HG02981 (cell line): ENCODE data around the gene NUB1.

Experiments
- ATAC-seq: cut with Tn5 transposase; IDR thresholded peaks from one replicate; pipeline ENCODE4 v1.9.1; 2021; ENCODE audit warnings: mild to moderate bottlenecking, moderate library complexity; ENCODE audit not compliant: unreplicated experiment

NUB1 gene

DNA sequence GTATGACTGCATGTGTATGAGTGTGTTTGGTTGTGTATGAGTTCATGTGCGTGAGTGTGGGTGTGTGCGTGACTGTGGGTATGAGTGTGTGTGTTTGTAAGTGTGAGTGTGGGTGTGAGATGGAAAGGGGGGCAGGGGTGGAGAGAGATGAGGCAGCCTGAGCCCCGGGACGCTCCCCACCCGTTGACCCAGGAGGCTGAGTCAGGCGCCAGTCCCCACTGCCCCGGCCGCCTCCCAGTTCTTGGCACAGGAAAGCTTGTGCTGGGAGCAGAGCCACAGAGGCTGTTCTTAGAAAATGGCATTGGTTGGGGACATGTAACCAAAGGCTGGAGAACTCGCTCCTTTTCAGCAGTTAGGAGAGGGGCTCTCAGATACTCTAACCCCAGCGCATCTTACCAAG lies 27.8 kb upstream of the NUB1 start:
- ATAC-seq = no peak

DNA sequence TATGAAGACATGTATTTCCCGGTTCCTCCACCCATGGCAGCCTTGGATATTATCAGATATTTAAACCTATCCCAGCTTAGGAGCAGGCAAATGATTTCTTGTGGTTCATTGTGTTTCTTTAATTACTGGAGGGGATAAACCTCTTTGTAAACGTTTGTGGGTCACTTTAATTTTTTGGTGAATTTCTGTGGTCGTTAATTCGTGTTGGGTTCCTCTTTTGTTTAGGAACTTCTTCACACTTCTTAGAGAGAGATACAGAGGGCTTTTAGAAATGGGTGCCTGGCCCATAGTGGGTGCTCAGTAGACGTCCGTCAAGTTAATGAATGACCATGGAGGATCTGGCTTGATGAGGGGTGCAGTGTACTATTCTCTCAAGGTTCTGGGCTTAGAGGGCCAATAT lies 27.2 kb upstream of the NUB1 start:
- no peak for ATAC-seq

DNA sequence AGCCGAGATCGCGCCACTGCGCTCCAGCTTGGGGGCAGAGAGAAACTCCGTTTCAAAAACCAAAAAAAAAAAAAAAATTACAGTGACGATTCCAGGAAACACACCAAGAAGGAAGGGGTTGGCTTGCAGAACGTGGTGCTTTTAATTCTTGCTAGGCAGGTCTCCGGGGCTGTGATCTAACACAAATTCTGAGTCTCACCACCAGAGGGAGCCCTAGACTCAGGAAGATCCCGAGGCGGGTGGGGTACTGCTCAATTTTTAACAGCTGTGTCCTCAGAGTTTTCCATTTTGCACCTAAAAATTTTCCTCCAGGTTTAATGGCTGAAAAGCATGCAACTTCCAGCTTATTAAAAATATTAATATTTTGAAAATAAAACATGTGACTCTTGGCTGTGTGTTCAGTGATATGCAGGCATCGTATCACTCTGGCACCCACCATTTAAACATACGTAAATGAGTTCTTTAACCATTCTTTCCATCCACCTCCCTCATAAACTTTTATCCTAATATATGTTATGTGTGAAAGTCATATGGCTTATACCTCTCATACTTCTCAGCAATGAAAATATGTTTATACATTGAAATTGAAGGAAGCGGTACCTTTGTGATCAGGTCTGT lies 26.5 kb upstream of the NUB1 start:
- no peak for ATAC-seq

DNA sequence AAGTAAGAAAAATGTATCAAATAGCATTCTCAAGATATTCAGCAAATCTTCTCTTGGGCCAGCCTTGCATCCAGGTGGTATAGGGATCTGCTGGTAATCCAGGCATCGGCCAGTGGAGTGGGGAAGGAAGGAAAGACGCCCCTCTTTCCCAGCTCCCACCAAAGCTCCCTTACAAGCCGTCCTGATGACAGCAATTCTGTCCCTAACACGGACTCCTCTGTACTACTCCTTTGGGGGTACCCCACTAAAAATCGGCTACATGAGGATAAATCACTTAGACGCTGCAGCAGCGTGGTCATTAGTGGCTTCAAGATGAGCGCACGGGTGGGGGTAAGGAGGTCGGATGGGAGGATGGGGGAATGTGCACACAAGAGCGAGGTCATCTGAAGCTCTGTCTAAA lies 24.7 kb upstream of the NUB1 start:
- ATAC-seq = no peak

DNA sequence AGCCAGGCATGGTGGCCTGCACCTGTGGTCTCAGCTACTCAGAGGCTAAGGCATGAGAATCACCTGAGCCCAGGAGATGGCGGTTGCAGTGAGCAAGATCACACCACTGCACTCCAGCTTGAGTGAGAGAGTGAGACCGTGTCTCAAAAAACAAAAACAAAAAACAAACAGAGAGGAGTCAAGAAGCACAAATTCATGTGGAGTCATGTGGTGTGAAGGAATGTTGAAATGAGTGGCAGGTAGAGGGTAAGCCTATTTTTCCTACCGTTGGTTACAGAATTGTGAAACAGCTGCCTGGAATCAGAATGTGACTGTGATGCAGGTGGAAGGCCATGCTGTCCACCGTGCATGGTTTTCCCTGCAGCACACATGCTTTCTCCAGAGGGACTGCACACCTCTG lies 23.7 kb upstream of the NUB1 start:
- ATAC-seq = no peak

DNA sequence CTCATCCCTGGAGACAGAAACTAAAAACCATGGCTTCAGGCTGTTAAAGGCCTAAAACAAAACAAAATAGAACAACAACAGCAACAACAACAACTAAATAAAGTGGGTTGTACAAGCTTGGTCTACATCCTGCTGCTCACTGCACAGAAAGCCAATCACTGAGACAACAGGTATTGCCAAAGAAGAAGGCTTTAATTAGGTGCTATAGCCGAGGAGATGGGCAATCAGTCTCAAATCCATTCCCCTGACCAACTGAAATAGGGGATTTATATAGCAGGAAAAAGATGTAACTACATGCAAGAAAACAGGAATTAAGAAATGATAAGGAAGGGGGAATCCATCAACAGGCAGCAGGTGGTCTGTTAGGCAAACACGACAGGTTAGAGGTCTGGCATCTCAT lies 22.4 kb upstream of the NUB1 start:
- no peak for ATAC-seq

DNA sequence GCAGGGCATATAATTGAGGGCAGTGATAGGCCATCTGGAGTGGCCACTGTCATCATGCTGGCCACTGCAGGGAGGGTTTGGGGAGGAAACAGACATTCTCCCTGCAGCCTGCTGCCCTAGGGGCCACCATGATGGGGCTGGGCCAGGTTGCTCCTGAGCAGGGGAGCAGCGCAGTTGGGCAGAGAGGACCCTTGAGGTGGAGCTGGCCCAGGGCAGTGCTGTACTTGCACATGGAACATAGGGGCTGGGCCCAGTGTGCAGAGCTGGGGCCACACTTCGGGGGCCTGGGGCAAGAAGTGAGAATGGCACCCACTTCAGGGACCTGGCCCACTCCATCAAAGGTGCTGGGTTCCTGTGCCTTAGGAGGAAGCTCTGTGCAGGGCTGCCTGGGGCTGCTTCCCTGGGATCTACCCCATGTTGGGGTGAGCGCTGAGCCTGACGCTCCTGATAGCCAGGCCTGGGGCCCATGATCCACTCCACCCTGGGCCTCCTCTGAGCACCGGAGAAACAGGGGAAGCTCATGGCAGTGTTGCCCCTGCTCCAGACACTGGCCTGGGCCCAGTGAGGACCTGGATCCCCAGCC lies 21.3 kb upstream of the NUB1 start:
- no peak for ATAC-seq

- ATAC-seq = no peak
Measured at GRCh38 chr7:151321341-151321740, 20.3 kb upstream of the NUB1 start.

GRCh38 chr7:151322906-151323305 lies 18.7 kb upstream of the NUB1 start:
- ATAC-seq = no peak

- ATAC-seq = no peak
Measured at GRCh38 chr7:151327022-151327421, 14.6 kb upstream of the NUB1 start.

- ATAC-seq = no peak
Measured at GRCh38 chr7:151327659-151328058, 14.0 kb upstream of the NUB1 start.

- ATAC-seq = no peak
Measured at GRCh38 chr7:151330181-151330580, 11.4 kb upstream of the NUB1 start.

GRCh38 chr7:151330661-151331060 lies 11.0 kb upstream of the NUB1 start:
- ATAC-seq = no peak

- no peak for ATAC-seq
Measured at GRCh38 chr7:151334628-151335027, 7.0 kb upstream of the NUB1 start.

- no peak for ATAC-seq
Measured at GRCh38 chr7:151336027-151336708, 5.4 kb upstream of the NUB1 start.

GRCh38 chr7:151337346-151337745 lies 4.3 kb upstream of the NUB1 start:
- ATAC-seq = no peak

GRCh38 chr7:151338809-151339208 lies 2.8 kb upstream of the NUB1 start:
- no peak for ATAC-seq

DNA sequence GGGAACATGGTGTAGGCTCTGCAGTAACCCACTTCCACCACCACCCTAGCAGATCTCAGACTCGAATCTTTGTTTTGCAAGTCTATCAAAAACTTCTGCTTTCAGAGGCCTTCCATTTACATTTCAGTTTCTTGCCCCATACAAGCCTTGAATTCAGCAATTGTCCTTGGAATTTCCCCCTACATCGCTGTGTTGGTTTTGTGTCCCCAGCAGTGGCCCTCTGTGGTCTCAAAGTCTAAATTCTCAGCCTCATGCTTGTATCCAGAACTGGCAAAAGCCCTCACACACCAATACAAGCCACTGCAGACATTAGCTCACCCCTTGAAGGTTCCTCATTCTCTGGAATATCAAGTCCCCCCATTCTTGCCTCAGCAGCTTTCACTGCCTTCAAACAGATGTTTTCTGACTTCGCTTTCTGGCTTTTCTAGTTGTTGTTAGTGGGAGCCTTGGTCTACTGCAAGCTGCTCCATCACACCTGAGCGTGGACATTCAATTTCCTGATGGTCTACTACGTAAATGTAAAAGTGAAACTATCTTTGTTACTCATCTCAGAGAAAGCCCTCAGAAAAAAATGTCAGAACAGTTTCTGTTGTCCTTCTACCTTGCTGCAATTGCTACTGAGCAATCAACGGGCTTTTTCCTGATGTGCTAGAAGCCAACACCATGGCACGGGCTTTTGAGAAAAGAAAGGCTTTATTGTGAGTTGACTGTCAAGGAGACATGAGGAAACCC lies 1.8 kb upstream of the NUB1 start:
- ATAC-seq = peak; percentile 44

DNA sequence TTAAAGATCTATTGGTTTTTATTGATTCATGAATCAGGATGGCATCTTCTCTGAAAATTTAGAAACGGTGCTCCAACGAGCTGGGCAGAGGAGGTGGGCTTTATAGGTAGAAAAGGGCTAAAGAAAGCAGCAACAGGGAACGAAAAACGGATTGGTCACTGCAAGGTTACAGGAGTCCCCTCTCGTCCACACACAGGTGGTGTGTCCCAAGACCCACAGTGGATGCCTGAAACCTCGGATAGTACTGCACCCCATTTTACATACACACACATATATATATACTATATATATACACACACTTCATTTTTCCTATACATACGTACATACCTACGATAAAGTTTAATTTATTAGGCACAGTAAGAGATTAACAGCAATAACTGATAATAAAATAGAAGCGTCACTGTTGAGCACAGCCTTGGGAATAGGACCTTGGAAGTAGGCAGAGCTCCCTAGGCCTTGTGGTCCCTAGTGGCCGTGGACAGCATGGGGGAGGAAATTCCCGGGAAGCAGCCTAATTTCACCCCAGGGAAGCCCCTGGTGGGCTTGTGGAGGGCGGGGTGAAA lies 737 bp upstream of the NUB1 start:
- ATAC-seq = no peak

DNA sequence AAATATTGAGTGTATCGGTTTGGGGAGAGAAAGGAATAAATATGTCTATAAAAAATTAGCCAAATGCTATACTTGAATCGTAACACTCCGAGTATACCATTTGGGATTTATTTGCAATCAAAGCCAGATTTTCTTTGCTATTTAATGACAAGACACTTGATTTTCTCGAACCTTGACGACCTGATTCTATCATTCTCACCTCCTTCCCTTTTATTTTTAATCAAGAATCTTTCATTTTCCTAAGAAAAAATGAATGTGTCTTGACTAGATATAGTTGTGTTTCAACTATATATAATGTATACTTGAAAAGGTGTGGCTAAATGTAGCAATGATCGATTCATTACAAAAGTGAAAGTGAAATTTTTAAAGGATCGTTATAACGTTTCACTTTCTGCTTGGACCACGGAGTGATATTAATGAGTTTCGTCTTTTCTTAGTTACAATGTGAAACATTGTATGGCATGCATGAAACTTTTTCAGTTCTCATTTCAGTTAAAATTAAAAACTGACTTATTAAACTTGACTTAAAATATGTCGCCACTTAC lies 562 bp downstream of the NUB1 start:
- peak; percentile 62 for ATAC-seq

- no peak for ATAC-seq
Measured at GRCh38 chr7:151342811-151343210, 1.2 kb downstream of the NUB1 start.
